ENCODE measurements around the gene PLTP.

PLTP gene

DNA sequence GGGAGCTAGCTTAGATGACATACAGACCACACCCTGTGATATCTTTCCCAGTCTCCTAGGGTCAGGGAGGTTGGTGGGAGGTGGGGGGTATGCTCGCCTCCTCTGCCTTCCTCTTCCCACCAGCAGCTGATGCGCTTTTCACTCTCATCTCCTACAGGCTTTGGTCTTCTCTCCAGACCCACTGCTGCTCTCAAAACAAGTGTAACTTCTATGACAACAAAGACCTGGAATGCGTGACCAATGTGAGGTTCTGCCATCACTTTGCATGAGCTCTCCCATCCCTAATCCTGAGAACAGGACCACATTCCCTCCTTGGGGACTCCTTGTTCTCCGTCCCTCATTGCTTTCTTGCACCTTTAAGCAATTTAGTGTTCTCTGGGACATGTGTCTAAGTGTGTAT is 18.1 kb downstream of the PLTP start:
- no peak for DNase-seq (ENCODE audit: extremely low spot score)

DNA sequence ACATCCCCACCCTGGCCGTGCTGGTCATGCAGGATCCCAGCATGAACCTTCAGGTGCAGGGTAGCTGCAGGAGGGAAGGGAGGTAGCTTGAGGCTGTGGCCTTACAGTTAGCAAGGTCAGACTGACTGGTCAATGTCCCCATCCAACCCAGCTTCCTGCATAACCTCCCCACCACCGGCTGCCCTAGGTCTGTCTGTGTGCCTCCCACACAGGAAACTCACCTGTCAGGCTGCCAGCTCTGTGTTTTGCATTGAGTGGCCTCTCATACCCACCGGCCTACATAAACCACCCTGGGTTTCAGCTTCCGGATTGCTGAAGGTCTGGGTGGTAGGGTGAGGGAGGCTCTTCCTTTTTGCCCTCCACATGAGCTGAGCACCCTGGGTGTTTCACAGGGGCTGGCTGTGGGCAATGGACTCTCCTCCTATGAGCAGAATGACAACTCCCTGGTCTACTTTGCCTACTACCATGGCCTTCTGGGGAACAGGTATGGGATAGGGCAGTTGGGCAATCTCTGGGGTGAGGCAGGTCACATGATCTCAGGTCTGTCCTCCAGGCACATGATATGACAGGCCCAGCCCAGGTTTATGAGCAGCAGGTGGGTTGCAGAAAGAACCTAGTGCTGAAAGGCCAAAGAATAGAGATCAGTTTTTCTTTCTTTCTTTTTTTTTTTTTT is 19.0 kb downstream of the PLTP start:
- DNase-seq (ENCODE audit: extremely low spot score) = no peak
- ChIA-PET CTCF (interaction anchor here (0.8 to 1.7 kb wide), 7 partner anchors 9 to 76 kb away, joined by 3 to 8 read pairs (median 3); no protein-coding TSS in a partner anchor), POLR2A (interaction anchor here (0.7 to 2.3 kb wide), 4 partner anchors 9 to 97 kb away, joined by 4 to 7 read pairs (median 5); partner anchors contain the start of gene ZSWIM1)
- TF ChIP-seq, protein P1, sequence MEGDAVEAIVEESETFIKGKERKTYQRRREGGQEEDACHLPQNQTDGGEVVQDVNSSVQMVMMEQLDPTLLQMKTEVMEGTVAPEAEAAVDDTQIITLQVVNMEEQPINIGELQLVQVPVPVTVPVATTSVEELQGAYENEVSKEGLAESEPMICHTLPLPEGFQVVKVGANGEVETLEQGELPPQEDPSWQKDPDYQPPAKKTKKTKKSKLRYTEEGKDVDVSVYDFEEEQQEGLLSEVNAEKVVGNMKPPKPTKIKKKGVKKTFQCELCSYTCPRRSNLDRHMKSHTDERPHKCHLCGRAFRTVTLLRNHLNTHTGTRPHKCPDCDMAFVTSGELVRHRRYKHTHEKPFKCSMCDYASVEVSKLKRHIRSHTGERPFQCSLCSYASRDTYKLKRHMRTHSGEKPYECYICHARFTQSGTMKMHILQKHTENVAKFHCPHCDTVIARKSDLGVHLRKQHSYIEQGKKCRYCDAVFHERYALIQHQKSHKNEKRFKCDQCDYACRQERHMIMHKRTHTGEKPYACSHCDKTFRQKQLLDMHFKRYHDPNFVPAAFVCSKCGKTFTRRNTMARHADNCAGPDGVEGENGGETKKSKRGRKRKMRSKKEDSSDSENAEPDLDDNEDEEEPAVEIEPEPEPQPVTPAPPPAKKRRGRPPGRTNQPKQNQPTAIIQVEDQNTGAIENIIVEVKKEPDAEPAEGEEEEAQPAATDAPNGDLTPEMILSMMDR (IDR thresholded peaks at IDR 0.05; ENCODE audit: control extremely low read depth, extremely low read depth, low read depth, missing control alignments) = no peak

More for the DNA sequence above, 18.1 kb downstream of the PLTP start:
- POLR2A ChIA-PET = interaction anchor here (0.7 to 2.3 kb wide), 3 partner anchors 8 to 98 kb away, joined by 4 to 7 read pairs (median 6); no protein-coding TSS in a partner anchor
- TF ChIP-seq, protein P1 (IDR thresholded peaks at IDR 0.05; ENCODE audit: control extremely low read depth, extremely low read depth, low read depth, missing control alignments) = no peak
- CTCF ChIA-PET = interaction anchor here (1.1 to 1.7 kb wide), 4 partner anchors 8 to 75 kb away, joined by 3 to 8 read pairs (median 3); no protein-coding TSS in a partner anchor

DNA sequence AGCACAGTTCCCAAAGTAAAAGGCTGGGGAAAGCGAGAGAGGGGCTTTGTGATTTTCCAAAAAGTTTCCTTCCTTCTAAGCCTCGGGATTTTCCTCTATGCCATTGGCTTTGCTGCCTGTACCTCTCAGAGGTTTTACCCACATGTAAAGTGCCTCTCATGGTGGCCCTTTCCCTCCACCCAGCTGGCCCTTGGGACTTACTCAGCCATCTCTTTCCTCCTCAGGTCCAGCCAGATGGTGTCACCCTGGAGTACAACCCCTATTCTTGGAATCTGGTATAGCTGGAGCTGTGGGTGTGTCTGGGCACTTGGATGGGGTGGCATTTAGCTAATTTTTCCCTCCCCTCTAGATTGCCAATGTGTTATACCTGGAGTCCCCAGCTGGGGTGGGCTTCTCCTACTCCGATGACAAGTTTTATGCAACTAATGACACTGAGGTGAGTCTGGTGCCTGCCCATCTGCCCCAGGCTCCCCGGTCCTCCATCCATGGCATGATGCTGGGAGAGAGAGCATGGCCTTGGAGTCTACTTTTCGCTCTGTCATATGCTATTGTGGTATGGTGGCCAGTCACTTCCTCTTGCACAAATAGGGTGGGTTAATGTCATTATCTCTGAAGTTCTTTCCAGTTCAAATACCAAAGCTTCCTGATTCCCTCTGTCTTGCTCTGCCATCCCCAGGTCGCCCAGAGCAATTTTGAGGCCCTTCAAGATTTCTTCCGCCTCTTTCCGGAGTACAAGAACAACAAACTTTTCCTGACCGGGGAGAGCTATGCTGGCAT is 19.7 kb downstream of the PLTP start:
- DNase-seq (ENCODE audit: extremely low spot score) = no peak
- POLR2A ChIA-PET = interaction anchor here (1.1 to 2.3 kb wide), 3 partner anchors 10 to 12 kb away, joined by 4 to 7 read pairs (median 6); partner anchors contain the start of gene ZSWIM1
- CTCF ChIA-PET = interaction anchor here (0.8 to 1.7 kb wide), 7 partner anchors 10 to 92 kb away, joined by 3 to 8 read pairs (median 3); no protein-coding TSS in a partner anchor
- TF ChIP-seq, protein P1 (IDR thresholded peaks at IDR 0.05; ENCODE audit: control extremely low read depth, extremely low read depth, low read depth, missing control alignments) = peak; percentile 5

DNA sequence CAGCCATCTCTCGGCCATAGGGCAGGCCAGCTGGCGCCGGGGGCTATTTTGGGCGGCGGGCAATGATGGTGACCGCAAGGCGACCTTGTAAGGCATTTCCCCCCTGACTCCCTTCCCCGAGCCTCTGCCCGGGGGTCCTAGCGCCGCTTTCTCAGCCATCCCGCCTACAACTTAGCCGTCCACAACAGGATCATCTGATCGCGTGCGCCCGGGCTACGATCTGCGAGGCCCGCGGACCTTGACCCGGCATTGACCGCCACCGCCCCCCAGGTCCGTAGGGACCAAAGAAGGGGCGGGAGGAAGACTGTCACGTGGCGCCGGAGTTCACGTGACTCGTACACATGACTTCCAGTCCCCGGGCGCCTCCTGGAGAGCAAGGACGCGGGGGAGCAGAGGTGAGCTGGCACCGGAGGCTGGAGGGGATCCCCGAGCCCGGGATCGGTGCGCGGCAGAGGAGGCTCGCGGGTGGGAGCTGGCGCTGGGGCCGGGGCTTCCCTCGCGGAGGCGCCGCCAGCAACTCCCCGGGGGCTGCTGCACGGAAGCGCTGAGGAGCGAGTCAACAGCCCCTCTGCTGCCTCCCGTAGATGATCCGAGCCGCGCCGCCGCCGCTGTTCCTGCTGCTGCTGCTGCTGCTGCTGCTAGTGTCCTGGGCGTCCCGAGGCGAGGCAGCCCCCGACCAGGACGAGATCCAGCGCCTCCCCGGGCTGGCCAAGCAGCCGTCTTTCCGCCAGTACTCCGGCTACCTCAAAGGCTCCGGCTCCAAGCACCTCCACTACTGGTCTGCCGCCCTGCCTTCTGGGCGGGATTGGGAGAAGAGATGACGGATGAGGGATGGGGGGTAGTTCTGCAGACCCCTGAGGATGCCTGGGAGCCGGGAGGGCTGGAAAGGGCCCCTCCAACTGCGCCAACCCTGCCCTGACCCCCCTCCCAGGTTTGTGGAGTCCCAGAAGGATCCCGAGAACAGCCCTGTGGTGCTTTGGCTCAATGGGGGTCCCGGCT is 20.7 kb downstream of the PLTP start, which contains the start of the genes CTSA and NEURL2:
Gene CTSA (plus strand): TSS at position 351 of the 999 bp plus-strand sequence. CDS start 234 bp downstream, at position 585.
Gene NEURL2 (minus strand): TSS at position 224 of the 999 bp plus-strand sequence. CDS start 217 bp downstream, at position 7.
- CTCF ChIA-PET = interaction anchor here (0.9 to 2.9 kb wide), 17 partner anchors 8 to 289 kb away, joined by 3 to 19 read pairs (median 5); partner anchors contain the start of gene ZSWIM1
- DNase-seq (ENCODE audit: extremely low spot score) = peak; percentile 98
- TF ChIP-seq, protein P1 (IDR thresholded peaks at IDR 0.05; ENCODE audit: control extremely low read depth, extremely low read depth, low read depth, missing control alignments) = no peak

DNA sequence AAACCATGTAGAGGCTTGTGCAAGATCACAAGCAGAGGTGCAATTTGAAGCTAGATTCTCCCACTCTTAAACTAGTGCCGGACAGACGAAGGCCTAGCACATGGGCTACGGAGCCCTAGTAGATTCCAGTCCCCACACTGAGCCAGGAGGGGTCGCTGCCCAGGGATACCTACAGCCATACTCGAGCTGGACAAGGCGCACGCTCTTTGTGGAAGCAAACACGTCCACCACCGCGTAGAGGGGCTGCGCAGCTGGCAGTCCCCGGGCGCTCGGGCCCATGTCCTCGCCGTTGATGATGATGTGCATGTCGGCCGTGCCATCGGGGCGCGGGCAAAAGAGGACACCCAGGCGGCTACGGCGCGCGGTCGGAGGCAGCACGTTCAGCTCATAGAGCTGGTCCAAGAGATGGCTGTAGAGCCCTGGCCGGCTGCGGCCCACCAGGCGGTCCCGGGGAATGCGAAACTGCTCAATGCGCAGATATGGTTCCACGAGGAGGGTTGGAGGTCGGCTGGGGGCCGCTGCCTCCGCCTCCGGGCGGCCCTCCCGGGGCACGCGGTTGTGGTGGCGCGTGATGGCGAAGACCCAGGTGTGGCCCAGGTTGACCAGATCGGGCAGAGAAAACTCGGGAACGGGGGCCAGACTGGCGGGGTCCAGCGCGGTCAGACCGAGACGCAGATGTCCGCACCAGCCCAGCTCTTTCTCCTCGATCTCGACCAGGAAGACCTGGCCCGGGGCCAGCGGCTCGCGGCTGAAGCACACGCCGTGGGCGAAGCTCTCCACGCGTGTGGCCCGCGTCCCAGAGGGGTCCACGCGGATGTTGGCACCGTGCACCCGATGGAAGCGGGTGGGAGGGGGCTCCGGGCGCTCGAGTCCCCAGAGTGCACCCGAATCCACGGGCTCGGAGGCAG is 21.6 kb downstream of the PLTP start:
- POLR2A ChIA-PET = interaction anchor here (0.5 to 1.6 kb wide), 5 partner anchors 9 to 1474 kb away, joined by 3 to 6 read pairs (median 4); partner anchors contain the start of genes PLTP and ZSWIM1
- CTCF ChIA-PET = interaction anchor here (0.6 to 2.9 kb wide), 22 partner anchors 9 to 459 kb away, joined by 3 to 19 read pairs (median 4); partner anchors contain the start of gene ZSWIM1
- DNase-seq (ENCODE audit: extremely low spot score) = peak; percentile 66
- TF ChIP-seq, protein P1 (IDR thresholded peaks at IDR 0.05; ENCODE audit: control extremely low read depth, extremely low read depth, low read depth, missing control alignments) = peak; percentile 43

More for the DNA sequence above, 20.7 kb downstream of the PLTP start, which contains the start of the genes CTSA and NEURL2:
- POLR2A ChIA-PET = interaction anchor here (0.5 to 2.3 kb wide), 4 partner anchors 9 to 77 kb away, joined by 3 to 7 read pairs (median 4); no protein-coding TSS in a partner anchor

Measured in GM10248 (cell line).